KBM-7 (cell line): ENCODE data around the gene MAPK1IP1L.

Experiments
- DNase-seq: peaks from one replicate; pipeline ENCODE4 v3.0.0-alpha.2; 2015
- in situ Hi-C: fragments of 300-500 bp; cut with MboI; formaldehyde crosslinking; loops from 2 replicates; pipeline ENCODE4 v1.14.3; 2020; ENCODE audit warnings: low sequenced_read_pairs, low pct_unique_long_range_greater_than_20kb, mixed read lengths

The MAPK1IP1L gene

GRCh38 chr14:55086938-55087337, 35.5 kb downstream of the MAPK1IP1L start:
- no peak for DNase-seq
- in situ Hi-C loops = no loop called here

- DNase-seq = no peak
- in situ Hi-C loops = no loop called here
These were observed 36.9 kb downstream of the MAPK1IP1L start for GRCh38 chr14:55088356-55088755.

GRCh38 chr14:55092341-55092740, 40.9 kb downstream of the MAPK1IP1L start:
- DNase-seq = no peak
- in situ Hi-C loops = no loop called here

- DNase-seq = no peak
- in situ Hi-C loops = no loop called here
These were observed 43.1 kb downstream of the MAPK1IP1L start for GRCh38 chr14:55094292-55095157.

- DNase-seq = no peak
- in situ Hi-C loops = no loop called here
These were observed 46.6 kb downstream of the MAPK1IP1L start for GRCh38 chr14:55097881-55098560.

- DNase-seq = no peak
- in situ Hi-C loops = no loop called here
These were observed 47.1 kb downstream of the MAPK1IP1L start for GRCh38 chr14:55098561-55098898.

GRCh38 chr14:55099756-55100155, 48.3 kb downstream of the MAPK1IP1L start:
- in situ Hi-C loops = no loop called here
- DNase-seq = no peak

GRCh38 chr14:55101698-55102097, 50.3 kb downstream of the MAPK1IP1L start:
- no peak for DNase-seq
- in situ Hi-C loops = no loop called here

GRCh38 chr14:55102141-55102621, 50.7 kb downstream of the MAPK1IP1L start:
- peak; percentile 56 for DNase-seq
- in situ Hi-C loops = no loop called here

GRCh38 chr14:55103005-55103640, 51.7 kb downstream of the MAPK1IP1L start:
- DNase-seq = no peak

GRCh38 chr14:55103971-55104954, 52.8 kb downstream of the MAPK1IP1L start:
- DNase-seq = peak; percentile 83

More at GRCh38 chr14:55103005-55103640, 51.7 kb downstream of the MAPK1IP1L start:
- in situ Hi-C loops = no loop called here

GRCh38 chr14:55105991-55106390, 54.5 kb downstream of the MAPK1IP1L start:
- in situ Hi-C loops = no loop called here
- DNase-seq = no peak

More at GRCh38 chr14:55103971-55104954, 52.8 kb downstream of the MAPK1IP1L start:
- in situ Hi-C loops = no loop called here

GRCh38 chr14:55107766-55108554, 56.5 kb downstream of the MAPK1IP1L start:
- in situ Hi-C loops = no loop called here
- DNase-seq = peak; percentile 83

- DNase-seq = no peak
- in situ Hi-C loops = no loop called here
These were observed 58.4 kb downstream of the MAPK1IP1L start for GRCh38 chr14:55109836-55110235.

- DNase-seq = no peak
- in situ Hi-C loops = no loop called here
These were observed 59.8 kb downstream of the MAPK1IP1L start for GRCh38 chr14:55111122-55111708.

- in situ Hi-C loops = no loop called here
- no peak for DNase-seq
These were observed 63.3 kb downstream of the MAPK1IP1L start for GRCh38 chr14:55114720-55115119.

GRCh38 chr14:55115460-55115859, 64.0 kb downstream of the MAPK1IP1L start:
- in situ Hi-C loops = no loop called here
- DNase-seq = no peak

GRCh38 chr14:55115861-55116245, 64.4 kb downstream of the MAPK1IP1L start:
- in situ Hi-C loops = no loop called here
- DNase-seq = no peak
